ENCODE data around the gene CRACR2B.

CRACR2B gene

GRCh38 chr11:827146-827896 lies 398 bp upstream of the CRACR2B start:
- no peaks in the 10 kb centered on the region for H3K36me3 ChIP-seq
- TF ChIP-seq CTCF (IDR thresholded peaks at IDR 0.05; ENCODE audit: low read depth, low read length), result no peak
- peaks cover 35% of the 10 kb centered on the region for H3K27me3 ChIP-seq
- no peaks in the 10 kb centered on the region for H3K9me3 ChIP-seq
- DNase-seq, result no peak
- no peak overlapping the region for H3K4me3 ChIP-seq (ENCODE audit: low read depth, low read length)
- peaks cover 15% of the 10 kb centered on the region for H3K4me1 ChIP-seq

- H3K4me1 ChIP-seq, result peaks cover 15% of the 10 kb centered on the region
- H3K9me3 ChIP-seq, result no peaks in the 10 kb centered on the region
- no peak overlapping the region for H3K4me3 ChIP-seq (ENCODE audit: low read depth, low read length)
- no peak for DNase-seq
- no peak for TF ChIP-seq CTCF (IDR thresholded peaks at IDR 0.05; ENCODE audit: low read depth, low read length)
- H3K27me3 ChIP-seq, result peaks cover 35% of the 10 kb centered on the region
- no peaks in the 10 kb centered on the region for H3K36me3 ChIP-seq
Measured at GRCh38 chr11:828506-829175, 922 bp downstream of the CRACR2B start.

- Histone ChIP-seq H3K27me3 (peaks cover 35% of the 10 kb centered on the region), H3K36me3 (no peaks in the 10 kb centered on the region), H3K9me3 (no peaks in the 10 kb centered on the region), H3K4me1 (peaks cover 15% of the 10 kb centered on the region), H3K4me3 (ENCODE audit: low read depth, low read length) (no peak overlapping the region)
- no peak for DNase-seq
- TF ChIP-seq CTCF (IDR thresholded peaks at IDR 0.05; ENCODE audit: low read depth, low read length), result no peak
Measured at GRCh38 chr11:829176-829846, 1.6 kb downstream of the CRACR2B start.

- no peaks in the 10 kb centered on the region for H3K36me3 ChIP-seq
Measured at GRCh38 chr11:829847-830294, 2.2 kb downstream of the CRACR2B start.

GRCh38 chr11:830295-831117 lies 2.8 kb downstream of the CRACR2B start:
- DNase-seq, result peak; percentile 81
- TF ChIP-seq CTCF (IDR thresholded peaks at IDR 0.05; ENCODE audit: low read depth, low read length), result no peak
- Histone ChIP-seq H3K4me1 (peaks cover 15% of the 10 kb centered on the region), H3K9me3 (no peaks in the 10 kb centered on the region), H3K27me3 (peaks cover 35% of the 10 kb centered on the region), H3K36me3 (no peaks in the 10 kb centered on the region), H3K4me3 (ENCODE audit: low read depth, low read length) (peak overlapping the region; percentile 35)

More at GRCh38 chr11:829847-830294, 2.2 kb downstream of the CRACR2B start:
- Histone ChIP-seq H3K4me1 (peaks cover 15% of the 10 kb centered on the region), H3K27me3 (peaks cover 35% of the 10 kb centered on the region), H3K4me3 (ENCODE audit: low read depth, low read length) (no peak overlapping the region; the same call in 1 of the 2 replicates), H3K9me3 (no peaks in the 10 kb centered on the region)
- DNase-seq, result no peak
- no peak for TF ChIP-seq CTCF (IDR thresholded peaks at IDR 0.05; ENCODE audit: low read depth, low read length)

Data from BE2C (cell line).